HG02938 (cell line): ENCODE data around the gene SOCS7.

Source experiments
- ATAC-seq: cut with Tn5 transposase; IDR thresholded peaks from one replicate; pipeline ENCODE4 v1.9.1; 2021; ENCODE audit warnings: mild to moderate bottlenecking, moderate library complexity; ENCODE audit not compliant: unreplicated experiment

Gene SOCS7

GRCh38 chr17:38334480-38335364, 16.9 kb upstream of the SOCS7 start:
- no peak for ATAC-seq

- ATAC-seq = no peak
Measured at GRCh38 chr17:38336838-38337237, 14.8 kb upstream of the SOCS7 start.

GRCh38 chr17:38338053-38338452, 13.6 kb upstream of the SOCS7 start:
- ATAC-seq = no peak

GRCh38 chr17:38338535-38338934, 13.1 kb upstream of the SOCS7 start:
- no peak for ATAC-seq

GRCh38 chr17:38339891-38340290, 11.8 kb upstream of the SOCS7 start:
- no peak for ATAC-seq

- no peak for ATAC-seq
Measured at GRCh38 chr17:38341035-38341721, 10.5 kb upstream of the SOCS7 start.

GRCh38 chr17:38342886-38343607, 8.6 kb upstream of the SOCS7 start:
- ATAC-seq = no peak

- ATAC-seq = no peak
Measured at GRCh38 chr17:38343608-38344419, 7.8 kb upstream of the SOCS7 start, which contains the start of gene GPR179. TSS of gene GPR179 (minus strand) at chr17:38343956. CDS start at chr17:38343789, 167 bp downstream.

- no peak for ATAC-seq
Measured at GRCh38 chr17:38344420-38344745, 7.3 kb upstream of the SOCS7 start.

- ATAC-seq = no peak
Measured at GRCh38 chr17:38345743-38346142, 5.9 kb upstream of the SOCS7 start.

GRCh38 chr17:38349097-38349730, 2.4 kb upstream of the SOCS7 start:
- ATAC-seq = no peak

GRCh38 chr17:38350035-38350434, 1.6 kb upstream of the SOCS7 start:
- ATAC-seq = no peak

GRCh38 chr17:38352245-38353085, 821 bp downstream of the SOCS7 start:
- ATAC-seq = peak; percentile 17

- ATAC-seq = no peak
Measured at GRCh38 chr17:38353086-38353604, 1.5 kb downstream of the SOCS7 start.

- no peak for ATAC-seq
Measured at GRCh38 chr17:38353668-38354067, 2.0 kb downstream of the SOCS7 start.

GRCh38 chr17:38354466-38354865, 2.8 kb downstream of the SOCS7 start:
- ATAC-seq = no peak

- ATAC-seq = no peak
Measured at GRCh38 chr17:38355251-38355650, 3.6 kb downstream of the SOCS7 start.

- no peak for ATAC-seq
Measured at GRCh38 chr17:38357486-38358123, 6.0 kb downstream of the SOCS7 start.
